Measurements from ENCODE around the gene CAMTA2. TPM values are rescaled to one million over a fixed set of nuclear protein-coding genes. Genes with fewer than 3 reads are reported as not detected.

The CAMTA2 gene
- 4.5 and 5.3 TPM in 2 replicates for total RNA-seq

DNA sequence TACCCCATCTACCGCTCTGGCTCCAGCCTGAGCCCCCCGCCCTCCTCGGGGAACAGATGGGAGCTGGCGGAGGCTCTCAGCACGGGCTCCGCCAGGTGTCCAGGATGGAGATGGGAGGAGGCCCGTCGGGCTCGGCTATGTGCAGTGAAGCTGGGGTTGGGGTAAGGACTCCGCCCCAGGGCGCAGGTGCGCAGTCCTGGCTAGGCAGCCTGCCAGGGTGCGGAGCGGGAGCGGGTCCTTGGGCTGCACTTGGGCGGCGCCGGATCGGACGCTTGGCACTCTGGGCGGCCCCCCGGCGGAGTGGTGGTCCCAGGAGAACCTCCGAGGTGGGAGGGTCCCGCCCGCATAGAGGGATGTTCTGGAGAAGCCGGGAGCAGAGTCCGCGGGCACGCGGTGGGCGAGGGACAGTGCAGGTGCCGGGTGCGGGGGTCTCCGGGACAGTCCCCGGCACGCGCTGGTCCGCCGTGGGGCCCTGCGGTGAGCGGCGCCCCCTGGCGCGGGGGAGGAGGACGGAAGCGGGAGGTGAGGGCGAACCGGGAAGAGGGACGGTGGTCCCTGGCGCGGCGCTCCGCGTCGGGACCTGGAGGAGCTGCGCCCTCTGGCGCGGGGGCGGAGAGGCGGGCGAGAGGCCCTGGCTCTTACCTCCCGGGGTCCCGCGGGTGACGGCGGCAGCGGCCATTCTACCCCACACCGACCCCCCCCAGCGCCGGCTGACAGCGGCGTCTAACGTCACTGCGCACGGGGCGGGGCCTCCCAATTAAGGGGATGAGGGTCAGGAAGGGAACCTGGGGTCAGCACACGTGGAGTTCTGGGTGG, at the start of gene CAMTA2:
Gene CAMTA2, minus strand, starts transcription at position 725 of the 816 bp plus-strand sequence. CDS start 1,453 bp downstream, outside the sequence.

DNA sequence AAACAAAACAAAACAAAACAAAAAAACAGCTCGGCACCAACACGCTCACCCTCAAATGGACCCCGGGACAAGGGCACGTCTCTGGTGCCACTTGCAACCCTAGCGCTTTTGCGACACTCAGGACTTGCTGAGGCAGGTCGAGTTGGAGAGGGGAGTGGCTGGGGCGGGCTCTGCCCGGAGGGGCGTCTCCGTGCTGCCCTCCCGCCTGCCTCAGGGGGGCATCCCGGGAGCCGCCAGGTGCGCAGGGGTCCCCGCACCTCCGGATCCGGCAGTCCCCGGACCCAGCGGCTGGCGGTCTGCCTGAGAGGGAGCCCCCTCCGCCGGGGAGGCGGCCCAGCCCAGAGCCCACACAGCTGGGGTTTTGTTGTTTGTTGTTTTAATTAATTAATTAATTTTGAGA, 47.8 kb upstream of the CAMTA2 start, which contains the start of gene SLC52A1:
Gene SLC52A1, minus strand, starts transcription at position 112 of the 400 bp plus-strand sequence. CDS start 820 bp downstream, outside the sequence.

GRCh38 chr17:4997302-4998026, 10.0 kb upstream of the CAMTA2 start, which contains the start of the genes INCA1 and KIF1C:
Gene INCA1 (minus strand): TSS chr17:4997522. CDS start chr17:4994437, 3,085 bp downstream.
Gene KIF1C (plus strand): TSS chr17:4997950. CDS start chr17:5000247, 2,297 bp downstream.

GRCh38 chr17:4967539-4968485, 19.7 kb downstream of the CAMTA2 start, which contains the start of gene SPAG7:
Gene SPAG7 (minus strand): TSS chr17:4967817. CDS start chr17:4967804, 13 bp downstream.

GRCh38 chr17:4950746-4951204, 36.7 kb downstream of the CAMTA2 start, which contains the start of gene ENO3:
Gene ENO3 (plus strand): TSS chr17:4951119. CDS start chr17:4951830, 711 bp downstream.

DNA sequence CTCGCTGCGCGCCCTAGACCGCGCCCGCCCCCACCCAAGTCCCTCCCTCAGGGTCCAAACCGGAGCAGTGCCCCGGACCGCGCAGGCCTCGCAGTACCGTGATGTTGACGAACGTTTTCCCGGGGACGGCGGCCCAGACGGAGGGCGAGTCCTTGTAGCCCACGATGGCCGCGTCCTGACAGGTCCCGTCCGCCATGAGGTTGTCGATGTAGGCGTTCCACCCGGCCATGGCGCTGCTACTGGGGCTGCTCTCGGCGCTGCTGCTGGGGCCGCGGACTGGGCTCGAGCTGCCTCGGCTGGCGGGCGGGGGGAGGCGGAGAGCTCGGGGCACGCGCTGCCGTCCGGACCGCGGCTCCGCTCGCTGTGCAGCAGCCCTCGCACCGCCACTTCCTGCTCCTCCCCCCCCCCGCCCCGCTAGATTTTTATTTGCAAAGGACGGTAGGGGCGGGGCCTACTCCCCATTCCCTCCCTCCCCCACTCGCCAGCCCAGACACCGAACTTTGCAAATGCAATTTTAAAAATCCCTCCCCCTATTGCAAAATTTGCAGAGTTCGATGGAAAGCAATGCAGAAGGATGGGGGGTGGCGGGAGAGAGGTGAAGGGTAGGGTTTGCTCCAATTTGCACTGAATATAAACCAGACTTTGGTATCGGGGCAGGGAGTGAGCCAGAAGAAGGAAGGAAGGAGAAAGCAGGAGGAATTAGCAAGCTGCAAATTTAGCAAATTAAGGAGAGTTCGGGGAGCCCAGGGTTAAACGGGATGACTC, 39.1 kb downstream of the CAMTA2 start, which contains the start of gene PFN1:
Gene PFN1, minus strand, starts transcription at position 365 of the 765 bp plus-strand sequence. Its CDS starts 136 bp downstream, at position 229.

DNA sequence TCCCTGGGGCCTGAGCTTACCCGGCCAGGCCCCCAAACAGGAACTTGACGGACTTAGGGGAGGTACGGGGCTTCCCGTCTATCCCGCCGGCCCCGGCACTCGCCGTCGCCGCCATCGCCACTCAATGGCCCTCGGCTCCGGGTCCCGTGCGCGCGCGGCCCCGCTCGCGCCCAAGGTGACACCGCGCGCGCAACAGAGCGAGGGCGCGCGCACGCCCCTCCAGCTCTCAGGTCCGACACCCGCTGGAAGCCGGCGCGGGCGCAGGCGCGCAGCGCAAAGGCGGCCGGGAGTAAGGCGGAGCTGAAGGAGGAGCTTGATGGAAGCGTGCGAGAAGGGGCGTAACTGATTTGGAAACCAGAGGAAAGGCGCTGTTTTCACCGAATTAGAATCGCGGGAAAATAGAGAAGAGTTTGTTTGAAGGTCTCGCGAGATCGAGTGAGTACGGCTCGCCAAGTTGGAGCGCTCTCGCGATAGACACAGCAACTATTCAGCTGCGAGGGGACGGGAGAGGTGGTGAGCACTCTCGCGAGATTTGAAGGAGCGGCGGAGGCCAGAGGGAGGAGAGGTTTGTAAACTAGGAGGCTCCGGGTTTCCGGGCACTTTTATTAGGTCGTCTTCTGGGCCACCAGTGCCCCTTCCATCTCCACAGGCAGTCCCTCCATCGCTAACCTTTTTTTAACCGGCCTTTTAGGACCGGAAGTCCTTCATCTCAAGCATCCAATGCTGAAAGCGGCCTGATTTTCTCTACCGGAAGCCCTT, 47.5 kb downstream of the CAMTA2 start, which contains the start of the genes RNF167 and SLC25A11:
Gene RNF167, plus strand, starts transcription at position 473 of the 759 bp plus-strand sequence. CDS start 642 bp downstream, outside the sequence.
Gene SLC25A11, minus strand, starts transcription at position 251 of the 759 bp plus-strand sequence. Its CDS starts 136 bp downstream, at position 115.

GRCh38 chr17:4931963-4932362, 55.5 kb downstream of the CAMTA2 start, which contains the start of gene GP1BA:
Gene GP1BA (plus strand): TSS chr17:4932277. CDS start chr17:4932605, 328 bp downstream.

Other genes with a start within 250 kb of the CAMTA2 start
- gene ZMYND15, start 247.8 kb downstream of the CAMTA2 start, total RNA-seq = 0.21 and 1.2 TPM in 2 replicates
- gene CXCL16, start 247.7 kb downstream of the CAMTA2 start, total RNA-seq = 13.9 and 42.2 TPM in 2 replicates
- gene TM4SF5, start 215.8 kb downstream of the CAMTA2 start, total RNA-seq = not detected in 2 replicates
- 0.72 and 1.1 TPM in 2 replicates for gene VMO1, start 201.3 kb downstream of the CAMTA2 start, total RNA-seq
- gene GLTPD2, start 198.7 kb downstream of the CAMTA2 start, total RNA-seq = not detected in 2 replicates
- 121 and 163 TPM in 2 replicates for gene PSMB6, start 191.5 kb downstream of the CAMTA2 start, total RNA-seq
- 15.3 and 25.8 TPM in 2 replicates for gene PLD2, start 180.5 kb downstream of the CAMTA2 start, total RNA-seq
- 55.7 and 77.2 TPM in 2 replicates for gene MINK1, start 154.3 kb downstream of the CAMTA2 start, total RNA-seq
- 1.7 and 2.9 TPM in 2 replicates for gene C17orf107, start 88.1 kb downstream of the CAMTA2 start, total RNA-seq
- gene CHRNE, start 84.6 kb downstream of the CAMTA2 start, total RNA-seq = 0.24 and 0.64 TPM in 2 replicates
- gene GP1BA, start 55.4 kb downstream of the CAMTA2 start, total RNA-seq = not detected in 2 replicates
- gene SLC25A11, start 47.6 kb downstream of the CAMTA2 start, total RNA-seq = 65.4 and 88.4 TPM in 2 replicates
- gene RNF167, start 47.4 kb downstream of the CAMTA2 start, total RNA-seq = 24.5 and 26.0 TPM in 2 replicates
- gene PFN1, start 39.1 kb downstream of the CAMTA2 start, total RNA-seq = 382 and 601 TPM in 2 replicates
- gene ENO3, start 36.6 kb downstream of the CAMTA2 start, total RNA-seq = 1.5 and 3.9 TPM in 2 replicates
- 34.7 and 38.2 TPM in 2 replicates for gene SPAG7, start 19.9 kb downstream of the CAMTA2 start, total RNA-seq
- gene INCA1, start 9.8 kb upstream of the CAMTA2 start, total RNA-seq = 0.21 TPM in 1 of 2 replicates, not detected in the other
- 103 and 111 TPM in 2 replicates for gene KIF1C, start 10.3 kb upstream of the CAMTA2 start, total RNA-seq
- gene SLC52A1, start 47.8 kb upstream of the CAMTA2 start, total RNA-seq = 0.48 and 1.7 TPM in 2 replicates
- gene ZFP3, start 90.8 kb upstream of the CAMTA2 start, total RNA-seq = 0.43 and 0.48 TPM in 2 replicates
- 5.3 and 5.5 TPM in 2 replicates for gene ZNF232, start 124.2 kb upstream of the CAMTA2 start, total RNA-seq
- gene USP6, start 128.4 kb upstream of the CAMTA2 start, total RNA-seq = not detected in 2 replicates
- gene ZNF594, start 204.2 kb upstream of the CAMTA2 start, total RNA-seq = 2.3 and 4.6 TPM in 2 replicates
- under 0.01 TPM in 1 of 2 replicates, not detected in the other for gene SCIMP, start 247.2 kb upstream of the CAMTA2 start, total RNA-seq